Measurements from ENCODE around the gene TRAF3IP1.
"Not testable (repeated sequence)": the region's sequence is repeated elsewhere in the genome, so short reads cannot be mapped to it uniquely, and the experiment has no call there.

The TRAF3IP1 gene

DNA sequence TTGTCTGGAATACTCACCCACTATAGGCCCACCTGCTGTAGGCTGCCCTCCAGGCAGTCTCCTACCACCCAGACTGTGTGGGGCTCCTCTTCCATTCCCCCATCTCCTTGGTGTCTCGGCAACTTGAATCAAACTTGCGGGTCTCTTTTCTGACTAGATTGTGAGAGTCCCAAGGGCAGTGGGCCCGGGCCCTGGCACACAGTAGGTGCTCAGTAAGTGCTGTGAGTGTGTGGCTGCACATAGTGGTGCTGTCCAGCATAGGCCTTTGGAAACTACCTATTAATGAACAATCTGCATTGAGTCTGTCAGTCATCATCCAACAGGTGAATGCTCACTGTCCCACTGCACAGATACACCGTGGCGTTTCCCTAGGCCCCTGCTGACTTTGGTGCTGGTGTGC lies 62.8 kb downstream of the TRAF3IP1 start:
- no peak for DNase-seq

DNA sequence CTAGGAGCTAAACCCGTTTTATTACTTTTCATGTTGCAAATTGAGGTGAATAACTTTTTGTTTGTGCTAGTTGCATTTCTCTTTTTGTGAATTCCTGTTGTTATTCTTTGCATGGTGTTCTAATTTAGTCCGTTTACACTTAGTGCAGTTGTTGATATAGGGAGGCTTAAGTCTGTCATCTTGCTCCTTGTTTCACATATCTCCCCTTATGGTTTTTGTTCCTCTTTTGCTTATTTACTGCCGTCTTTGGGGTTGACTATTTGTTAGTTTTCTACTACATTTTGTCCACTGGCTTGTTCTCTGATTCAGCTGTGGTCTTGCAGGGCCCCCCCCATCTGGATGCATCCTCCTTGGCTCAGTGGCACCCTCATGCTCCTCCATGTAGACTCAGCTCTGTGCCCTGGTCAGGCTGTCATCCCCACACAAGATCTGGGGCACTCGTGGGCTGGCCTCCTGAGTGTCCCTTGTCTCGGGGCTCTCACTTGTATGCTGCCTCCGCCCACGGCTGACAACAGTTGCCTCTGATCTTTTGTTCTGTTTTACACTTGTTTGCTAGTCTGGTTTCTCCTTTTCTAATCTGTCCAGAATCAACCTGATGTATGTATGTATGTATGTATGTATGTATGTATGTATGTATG lies 63.5 kb downstream of the TRAF3IP1 start:
- DNase-seq = no peak

DNA sequence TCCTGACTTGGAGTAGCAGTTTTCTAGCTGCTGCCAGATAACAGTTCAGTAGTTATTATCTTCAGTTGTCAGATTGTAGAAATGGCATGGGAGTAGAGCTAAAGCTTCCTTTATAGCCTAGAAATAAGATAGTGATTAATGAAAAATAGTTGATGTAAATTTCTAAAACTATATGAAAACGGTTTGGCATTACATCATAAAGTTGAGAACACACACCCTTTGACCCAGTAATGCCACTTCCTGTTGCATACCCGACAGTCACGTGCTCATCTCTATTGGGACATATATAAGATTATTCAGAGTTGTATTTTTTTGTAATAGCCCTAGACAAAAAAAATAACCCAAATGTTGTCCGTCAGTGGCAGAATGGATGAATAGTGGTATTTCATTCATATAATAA lies 67.0 kb downstream of the TRAF3IP1 start:
- DNase-seq = no peak

DNA sequence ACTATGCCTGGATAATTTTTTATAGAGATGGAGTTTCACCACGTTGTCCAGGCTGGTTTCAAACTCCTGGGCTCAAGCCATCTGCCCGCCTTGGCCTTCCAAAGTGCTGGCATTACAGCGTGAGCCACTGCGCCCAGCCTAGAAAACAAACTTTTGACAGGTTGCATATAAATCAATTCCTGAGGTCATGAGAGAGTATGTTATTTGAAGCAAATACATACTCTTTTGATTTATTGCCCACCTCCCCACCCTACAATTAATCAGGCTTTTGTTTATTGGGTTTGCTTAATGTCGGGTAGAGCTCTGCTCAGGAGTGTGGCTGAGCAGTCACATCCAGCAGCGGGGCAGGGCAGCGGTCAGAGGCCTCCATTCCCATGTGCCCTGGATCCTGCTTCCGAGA lies 68.5 kb downstream of the TRAF3IP1 start:
- DNase-seq = no peak

DNA sequence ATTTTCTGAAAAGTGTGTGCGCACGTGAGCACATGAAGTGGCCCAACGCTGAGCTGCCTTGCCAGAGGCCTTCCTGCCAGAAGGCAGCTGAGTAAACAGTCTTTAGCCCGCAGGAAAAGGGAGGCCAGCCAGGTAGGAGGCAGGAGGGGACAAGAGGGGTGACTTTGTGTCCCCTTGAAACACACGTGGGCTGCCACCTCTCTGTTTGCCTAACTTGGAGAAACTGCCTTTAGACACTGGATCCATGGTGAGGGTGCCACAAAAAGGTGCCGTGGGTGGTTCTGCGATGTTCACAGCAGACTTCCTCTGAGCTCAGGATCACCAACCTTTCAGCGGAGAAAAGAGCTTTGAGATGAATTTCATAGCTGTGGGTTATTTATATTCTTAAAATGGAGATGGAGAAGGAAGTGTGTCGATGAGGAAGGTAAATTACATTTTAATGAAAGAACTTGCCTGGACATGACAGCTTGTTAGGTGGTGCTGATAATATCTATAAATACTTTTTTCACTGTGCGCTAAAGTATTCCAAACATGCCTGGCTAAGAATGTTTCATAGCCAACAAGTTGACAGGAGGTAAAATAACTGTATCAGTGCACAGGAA lies 69.8 kb downstream of the TRAF3IP1 start:
- DNase-seq = no peak

DNA sequence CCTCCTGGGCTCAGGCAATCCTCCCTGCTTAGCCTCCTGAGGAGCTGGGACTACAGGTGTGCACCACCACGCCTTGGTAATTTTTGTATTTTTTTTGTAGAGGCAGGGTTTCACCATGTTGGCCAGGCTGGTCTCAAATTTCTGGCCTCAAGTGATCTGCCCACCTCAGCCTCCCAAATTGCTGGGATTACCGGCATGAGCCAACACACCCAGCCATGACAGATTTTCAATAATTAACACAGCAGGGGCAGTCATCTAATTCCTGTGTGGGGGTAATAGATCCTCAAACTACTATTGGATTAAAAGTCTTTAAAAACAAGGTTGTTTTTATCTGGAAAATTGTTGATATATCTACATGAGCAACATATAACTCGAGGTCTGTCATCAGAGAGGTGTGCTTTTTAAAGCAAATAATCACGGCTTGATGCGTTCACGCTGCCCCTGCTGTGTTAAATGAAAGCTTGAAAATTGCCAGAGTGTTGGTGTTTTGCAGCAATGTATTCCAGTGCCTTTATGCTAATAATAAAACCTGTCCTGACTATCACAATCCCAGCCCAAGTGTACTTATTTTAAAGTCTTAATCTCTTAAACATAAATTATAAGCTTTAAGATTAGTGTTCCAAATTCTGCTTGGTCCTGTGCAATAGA lies 70.8 kb downstream of the TRAF3IP1 start:
- no peak for DNase-seq

DNA sequence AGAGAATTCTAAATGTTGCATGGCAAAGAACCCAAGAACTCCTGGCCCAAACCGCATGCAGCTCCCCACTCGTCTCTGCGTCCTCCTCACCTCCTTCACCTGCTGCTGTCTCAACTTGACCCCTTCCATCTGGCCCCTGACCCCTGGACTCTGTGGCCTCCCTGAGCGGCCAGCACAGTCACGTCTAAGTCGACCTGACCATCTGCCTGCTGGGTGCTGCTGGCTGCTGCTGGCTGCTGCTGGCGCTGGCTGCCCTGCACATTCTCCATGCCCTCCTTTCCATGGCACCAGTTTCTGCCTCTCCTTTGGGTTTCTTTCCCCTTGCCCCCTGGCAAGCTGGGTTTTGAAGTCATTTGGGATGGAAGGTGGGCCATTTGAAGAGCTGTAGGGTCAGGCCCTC lies 76.3 kb downstream of the TRAF3IP1 start:
- DNase-seq = no peak

DNA sequence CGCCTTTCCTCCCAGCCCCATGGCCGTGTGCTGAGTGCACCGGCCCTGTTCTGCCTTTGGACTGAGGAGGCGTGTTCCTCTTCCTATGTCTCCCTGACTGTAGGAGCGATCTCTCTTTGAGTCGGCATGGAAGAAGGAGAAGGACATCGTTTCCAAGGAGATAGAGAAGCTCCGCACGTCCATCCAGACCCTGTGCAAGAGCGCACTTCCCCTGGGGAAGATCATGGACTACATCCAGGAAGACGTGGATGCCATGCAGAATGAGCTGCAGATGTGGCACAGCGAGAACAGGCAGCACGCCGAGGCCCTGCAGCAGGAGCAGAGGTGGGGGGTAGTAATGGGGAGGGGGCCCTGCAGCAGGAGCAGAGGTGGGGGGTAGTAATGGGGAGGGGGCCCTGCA lies 77.0 kb downstream of the TRAF3IP1 start:
- DNase-seq = no peak

DNA sequence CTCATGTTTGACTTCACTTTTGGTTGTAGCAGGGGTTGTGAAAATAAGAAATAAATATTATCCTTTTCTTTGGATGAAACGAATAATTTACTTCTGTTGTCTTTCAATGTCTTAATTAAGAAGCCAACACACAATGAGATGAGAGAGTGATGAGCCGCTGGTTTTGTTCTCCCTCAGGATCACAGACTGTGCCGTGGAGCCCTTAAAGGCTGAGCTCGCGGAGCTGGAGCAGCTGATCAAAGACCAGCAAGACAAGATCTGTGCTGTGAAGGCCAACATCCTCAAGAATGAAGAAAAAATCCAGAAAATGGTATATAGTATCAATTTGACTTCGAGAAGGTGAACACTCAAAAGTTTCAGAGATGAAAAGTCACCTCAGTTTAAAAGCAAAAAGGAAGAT lies 78.3 kb downstream of the TRAF3IP1 start:
- DNase-seq = no peak

DNA sequence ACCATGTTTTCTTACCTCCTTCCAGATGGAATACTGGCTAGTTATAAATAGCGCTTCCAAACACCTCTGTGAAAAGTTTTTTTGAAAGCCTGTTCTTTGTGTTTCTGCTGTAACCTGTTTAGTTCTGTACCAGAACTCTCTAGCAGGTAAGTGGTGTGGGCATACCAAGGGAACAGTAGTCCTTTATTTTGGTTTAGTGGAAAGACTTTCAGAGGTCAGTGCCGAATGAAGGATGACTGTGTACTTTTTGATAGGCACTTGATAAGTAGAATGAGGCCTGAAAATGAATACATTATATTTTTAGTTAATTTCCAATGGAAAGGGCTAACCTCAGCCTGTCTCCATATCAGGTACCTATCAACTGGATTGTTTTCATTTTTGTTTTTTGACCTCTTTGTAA lies 78.8 kb downstream of the TRAF3IP1 start:
- no peak for DNase-seq

DNA sequence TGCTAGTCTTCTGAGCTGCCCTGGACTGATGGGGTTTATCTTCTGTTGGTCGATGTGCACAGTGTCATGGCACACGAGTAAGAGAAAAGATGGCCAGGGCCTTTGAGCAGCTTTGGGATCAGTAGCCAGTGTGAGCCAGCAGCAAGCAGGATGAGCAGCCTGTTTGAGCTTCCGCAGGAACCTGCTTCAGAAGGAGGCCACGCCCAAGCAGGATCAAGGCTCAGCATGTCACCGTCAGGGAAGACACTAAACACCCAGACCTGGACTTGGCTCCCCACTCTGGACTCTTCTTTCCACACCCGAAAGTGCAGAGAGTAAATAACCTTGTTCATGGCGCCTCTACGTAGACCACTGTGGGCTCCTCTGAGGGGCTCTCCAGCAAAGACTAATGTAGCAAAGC lies 81.2 kb downstream of the TRAF3IP1 start:
- no peak for DNase-seq

DNA sequence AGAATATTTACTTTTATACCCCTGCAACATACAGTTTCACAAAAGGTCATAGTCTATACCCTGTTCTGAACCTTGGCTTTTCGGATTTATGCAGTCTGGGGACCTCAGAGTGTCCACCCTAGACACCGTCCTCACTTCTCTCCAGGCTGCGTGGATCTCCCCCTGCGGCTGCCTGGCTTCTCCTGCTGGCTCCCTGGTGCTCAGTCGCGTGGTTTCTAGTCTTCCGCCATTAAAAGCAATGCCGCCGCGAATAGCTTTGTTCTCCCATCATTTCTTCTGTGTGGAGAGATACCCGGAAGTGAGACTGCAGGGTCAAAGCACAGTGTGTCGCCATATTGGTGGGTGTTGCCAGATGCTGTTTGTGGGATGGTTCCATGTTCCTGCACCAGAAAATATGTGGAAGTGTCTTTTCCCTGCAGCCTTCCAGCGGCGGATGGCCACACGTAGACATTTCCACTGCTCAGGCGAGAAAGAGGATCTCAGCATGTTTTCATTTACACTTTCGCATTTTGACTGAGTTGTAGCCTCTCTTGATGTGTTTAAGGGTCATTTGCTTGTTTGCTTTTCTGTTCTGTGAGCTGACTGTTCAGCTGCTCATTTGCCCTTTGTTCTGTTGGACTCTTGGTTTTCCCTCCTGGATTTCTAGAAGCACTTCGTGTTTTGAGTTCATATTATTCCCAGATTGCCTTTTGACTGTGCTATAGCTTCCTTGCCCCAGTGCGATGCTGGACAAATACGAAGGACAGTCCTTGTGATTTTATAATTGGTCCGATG lies 83.5 kb downstream of the TRAF3IP1 start:
- DNase-seq = no peak

DNA sequence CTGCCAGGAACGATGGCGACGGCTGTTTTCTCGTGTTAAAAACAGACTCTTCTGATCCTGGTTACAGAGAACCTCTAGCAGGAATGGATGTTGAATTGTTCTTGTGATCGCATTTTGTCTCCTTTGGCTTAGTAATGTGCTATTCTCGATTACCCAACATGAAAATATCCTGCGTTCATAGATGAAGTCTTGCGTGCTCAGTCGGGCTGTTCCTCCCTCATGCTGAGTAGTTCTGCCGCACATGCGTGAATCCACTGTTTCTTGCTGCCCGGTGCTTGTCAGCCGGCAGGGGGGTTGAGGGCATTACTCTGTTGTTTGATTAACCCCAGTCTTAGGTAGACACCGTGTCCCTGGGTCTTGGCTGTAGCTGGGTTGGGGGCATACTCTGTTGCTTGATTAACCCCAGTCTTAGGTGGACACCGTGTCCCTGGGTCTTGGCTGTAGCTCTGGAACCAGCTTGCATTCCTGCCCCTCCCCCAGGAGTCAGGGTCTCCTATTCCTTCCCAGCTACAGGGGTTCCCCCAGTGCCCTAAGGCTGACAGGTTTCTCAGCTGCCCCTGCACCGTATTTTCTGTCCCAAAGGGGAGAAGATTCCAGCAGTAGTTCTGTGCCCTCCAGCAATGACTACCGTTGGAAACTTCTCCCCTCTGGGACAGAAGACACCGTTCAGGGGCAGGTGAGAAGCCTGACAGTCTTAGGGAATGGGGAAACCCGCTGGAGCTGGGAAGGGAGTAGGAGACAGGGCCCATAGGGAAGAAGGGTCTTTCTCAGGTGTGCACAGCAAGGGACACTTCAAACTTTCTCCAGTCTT lies 84.3 kb downstream of the TRAF3IP1 start:
- DNase-seq = no peak

DNA sequence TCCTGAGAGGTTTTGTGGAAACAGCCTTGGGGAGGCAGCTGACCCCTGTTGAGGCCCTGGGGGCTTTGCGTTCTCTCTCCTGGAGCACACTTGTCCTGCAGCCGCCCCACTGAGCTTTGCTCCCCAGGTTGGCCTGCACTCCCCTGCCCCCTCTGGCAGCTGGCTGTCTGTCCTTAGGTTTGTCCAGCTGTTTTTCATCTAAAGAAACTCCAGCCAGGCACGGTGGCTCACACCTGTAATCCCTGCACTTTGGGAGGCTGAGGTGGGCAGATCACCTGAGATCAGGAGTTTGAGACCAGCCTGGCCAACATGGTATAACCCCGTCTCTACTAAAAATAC lies 84.9 kb downstream of the TRAF3IP1 start:
- not testable (repeated sequence) for DNase-seq

DNA sequence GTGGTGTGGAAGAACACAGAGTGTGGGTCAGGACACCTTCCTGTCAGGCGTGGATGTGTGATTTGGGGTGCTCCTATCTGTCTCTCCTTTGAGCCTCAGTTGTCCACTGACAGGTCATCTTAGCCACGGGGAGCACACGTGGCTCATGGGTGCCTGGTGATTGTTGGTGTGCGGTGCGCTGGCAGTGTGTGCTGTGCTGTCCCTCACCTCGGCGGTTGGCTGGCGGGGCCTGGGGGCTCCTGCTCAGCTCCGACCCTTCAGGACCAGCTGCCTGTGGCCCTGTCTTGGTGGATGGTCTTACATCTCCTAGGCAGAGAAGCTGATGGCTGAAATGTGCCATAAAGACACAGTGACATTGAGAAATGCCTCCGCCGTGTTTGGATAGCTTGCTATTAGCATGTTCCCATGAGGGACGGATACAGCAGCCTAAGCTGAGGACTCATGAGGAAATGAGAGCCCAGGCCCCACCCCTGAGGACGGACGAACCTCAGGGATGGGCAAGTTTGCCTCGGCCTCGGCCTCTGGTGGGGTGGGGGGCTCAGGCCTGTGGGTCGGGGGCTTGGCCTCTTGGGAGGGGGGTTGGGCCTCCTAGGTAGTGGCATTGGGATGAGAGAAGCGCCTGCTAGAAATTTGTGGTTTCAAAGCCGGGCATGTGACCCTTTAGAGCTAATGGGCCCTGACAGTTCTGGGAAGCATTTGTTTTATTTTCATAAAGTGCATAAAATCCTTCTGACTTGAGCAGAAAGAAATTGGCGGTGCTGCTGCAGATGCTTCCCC lies 86.1 kb downstream of the TRAF3IP1 start:
- no peak for DNase-seq

DNA sequence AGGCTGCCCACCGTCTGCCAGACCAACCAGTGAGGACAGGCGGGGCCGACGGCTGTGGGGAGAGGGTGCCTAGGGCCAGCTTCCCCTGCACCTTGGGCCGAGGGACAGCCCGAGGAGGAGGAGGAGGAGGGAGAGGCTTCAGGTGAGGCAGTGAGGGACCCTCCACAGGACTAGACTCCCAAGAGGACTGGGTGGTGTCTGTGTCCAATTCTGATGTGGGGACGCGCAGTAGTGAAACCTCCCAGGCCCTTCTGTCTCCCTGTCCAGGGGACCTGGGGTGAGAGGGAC lies 86.6 kb downstream of the TRAF3IP1 start:
- DNase-seq = no peak

DNA sequence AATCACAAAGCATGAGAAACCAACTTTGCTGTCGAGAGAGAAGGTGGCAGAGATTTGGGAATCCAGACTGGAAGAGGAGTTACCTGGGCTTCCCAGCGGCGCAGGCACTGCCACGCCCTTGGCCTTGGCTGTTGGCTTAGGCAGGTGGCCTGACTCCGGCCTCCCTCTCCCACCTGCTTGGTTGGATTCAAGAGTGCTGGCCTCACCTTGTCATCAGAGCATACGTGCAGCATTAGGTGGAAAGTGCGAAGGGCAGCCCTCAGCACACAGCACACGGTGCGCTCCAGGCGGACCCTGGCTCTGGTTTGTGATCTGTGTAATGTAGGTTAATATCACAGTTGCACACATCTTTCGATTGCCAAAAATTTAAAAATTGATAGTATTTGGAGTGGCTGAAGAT lies 87.2 kb downstream of the TRAF3IP1 start:
- no peak for DNase-seq

DNA sequence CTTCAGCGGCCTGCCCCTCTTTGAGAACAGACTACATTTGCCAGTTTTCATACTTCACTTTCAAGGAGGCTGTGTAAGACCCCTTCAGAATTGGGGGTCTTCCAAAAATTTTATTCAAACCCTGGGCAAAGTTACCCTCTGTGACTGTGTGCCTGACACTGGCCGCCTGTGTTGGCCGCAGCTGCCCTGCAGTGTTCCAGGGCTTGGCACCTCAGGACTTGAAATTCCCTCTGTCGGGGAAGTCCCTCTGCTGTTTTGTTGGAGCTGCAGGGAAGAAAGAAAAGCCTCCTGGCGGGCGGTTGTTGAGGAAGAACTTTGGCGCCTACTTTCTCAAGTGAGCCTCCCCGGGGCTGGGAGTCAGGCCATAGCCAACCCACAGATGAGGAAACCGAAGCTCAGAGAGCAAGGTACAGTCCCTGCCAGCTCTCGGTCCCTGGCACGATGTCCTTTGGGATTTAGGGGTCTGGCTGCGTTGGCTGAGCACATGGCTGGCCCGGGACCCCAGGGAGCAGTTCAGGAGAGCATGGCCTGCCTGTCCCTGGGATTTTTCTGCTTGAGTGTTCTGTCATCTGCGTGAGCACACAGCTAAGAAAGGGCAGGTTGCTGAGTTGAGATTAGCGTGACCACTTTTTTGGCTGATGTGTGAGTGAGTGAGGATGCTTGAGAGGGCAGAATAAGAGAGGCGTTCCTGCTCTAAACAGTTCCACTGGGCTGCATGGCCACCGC lies 88.5 kb downstream of the TRAF3IP1 start:
- DNase-seq = no peak

DNA sequence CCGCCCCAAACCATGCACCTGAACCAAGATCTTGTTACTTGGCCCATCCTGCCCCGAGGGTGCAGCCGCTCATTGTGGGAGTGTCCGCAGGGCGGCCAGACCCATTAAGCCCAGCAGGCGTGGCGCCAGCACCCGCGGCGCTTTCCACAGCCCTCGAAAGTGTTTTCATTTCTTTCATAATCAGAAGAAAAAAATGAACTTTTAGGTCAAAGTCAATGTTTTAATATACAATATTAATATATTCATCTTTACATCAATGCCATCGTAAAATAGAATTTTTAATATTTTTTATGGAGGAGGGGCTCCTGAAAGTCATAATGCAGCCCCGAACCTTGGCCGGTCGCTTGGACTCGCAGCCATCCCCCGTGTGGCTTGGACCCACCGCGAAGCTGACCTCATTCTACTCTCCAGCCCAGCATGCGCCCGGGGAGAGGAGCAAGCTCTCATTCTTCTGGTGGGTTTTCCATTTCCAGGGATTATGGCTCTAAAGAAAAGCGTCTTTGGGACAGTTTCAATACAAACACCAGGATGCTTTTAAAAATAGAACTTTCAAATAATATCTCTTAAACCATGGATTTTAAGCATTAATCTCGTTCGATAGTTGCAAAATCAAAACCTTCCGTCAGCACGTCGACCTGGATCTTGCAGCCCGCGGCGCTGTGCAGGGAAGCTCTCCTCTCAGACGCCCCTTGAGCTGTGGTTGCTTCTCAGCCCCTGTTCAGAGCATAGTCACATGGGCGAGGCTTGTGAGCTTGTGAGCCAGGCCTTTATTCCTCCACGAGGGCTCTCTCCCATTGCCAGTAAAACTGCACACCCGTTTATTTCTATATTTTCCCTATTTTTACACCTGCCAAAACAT lies 89.3 kb downstream of the TRAF3IP1 start:
- no peak for DNase-seq

DNA sequence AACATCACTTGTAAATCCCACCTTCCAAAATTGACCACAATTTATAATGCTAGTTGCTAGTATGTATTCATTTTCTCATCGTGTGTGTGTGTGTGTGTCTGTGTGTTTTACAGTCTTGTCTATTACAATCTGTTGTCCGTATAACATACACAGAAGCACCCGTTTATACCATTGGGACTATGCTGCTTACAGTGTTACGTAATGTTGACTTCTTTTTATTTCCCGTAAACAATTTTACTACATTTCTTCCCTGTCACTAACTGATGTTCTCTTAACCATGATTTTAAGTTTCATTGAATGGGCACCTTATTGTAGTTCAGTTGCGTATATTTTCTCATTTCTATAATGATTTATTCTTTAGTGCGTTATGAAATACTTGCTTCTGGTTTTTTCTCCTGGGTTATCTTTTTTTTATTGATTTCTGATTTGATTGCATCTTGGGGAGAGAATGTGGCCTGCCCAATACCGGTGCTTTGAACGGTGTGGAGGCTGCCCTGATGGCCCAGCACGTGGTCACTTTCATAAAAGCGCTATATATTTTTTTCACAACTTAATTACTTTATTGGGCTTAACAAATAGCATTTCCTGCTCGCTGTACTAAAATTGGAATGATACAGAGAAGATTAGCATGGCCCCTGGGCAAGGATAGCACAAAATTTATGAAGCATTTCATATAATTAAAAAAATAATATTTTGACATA lies 91.9 kb downstream of the TRAF3IP1 start:
- DNase-seq = no peak
